Retinal pigment epithelial cell (primary cell): ENCODE results near the gene MYH7B.

Source experiments
- DNase-seq: peaks from one replicate; pipeline ENCODE4 v3.0.0-alpha.2; 2010; ENCODE audit warnings: low read depth
- H3K4me3 ChIP-seq: 2 replicates; pipeline ENCODE4 v1.5.1; 2011; ENCODE audit warnings: mild to moderate bottlenecking, low read length, control low read depth, moderate library complexity
- TF ChIP-seq, protein P1 (sequence below): conservative IDR thresholded peaks from 2 replicates; pipeline ENCODE4 v1.5.1; 2011; ENCODE audit warnings: low read depth, low read length, control low read depth, inconsistent platforms

MYH7B gene

DNA sequence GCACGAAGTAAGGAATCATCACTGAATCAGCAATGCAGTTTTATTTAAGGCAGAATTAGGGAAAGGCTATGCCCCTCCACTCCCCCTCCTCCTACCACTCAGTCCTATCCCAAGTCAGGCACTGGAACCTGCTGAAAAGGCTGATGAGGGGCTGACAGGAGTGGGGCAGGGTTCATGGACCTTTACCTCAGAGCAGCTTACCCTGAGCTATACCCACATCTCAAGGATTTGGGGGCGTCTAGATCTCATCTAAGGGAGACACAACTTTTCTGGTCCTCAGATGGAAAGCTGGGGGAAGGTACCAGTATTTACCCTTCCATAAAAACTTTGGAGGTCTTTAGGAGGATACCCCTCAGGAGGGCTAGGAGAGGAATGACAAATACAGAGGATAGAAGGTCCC, 27.3 kb upstream of the MYH7B start:
- no peak for DNase-seq
- TF ChIP-seq, protein P1, sequence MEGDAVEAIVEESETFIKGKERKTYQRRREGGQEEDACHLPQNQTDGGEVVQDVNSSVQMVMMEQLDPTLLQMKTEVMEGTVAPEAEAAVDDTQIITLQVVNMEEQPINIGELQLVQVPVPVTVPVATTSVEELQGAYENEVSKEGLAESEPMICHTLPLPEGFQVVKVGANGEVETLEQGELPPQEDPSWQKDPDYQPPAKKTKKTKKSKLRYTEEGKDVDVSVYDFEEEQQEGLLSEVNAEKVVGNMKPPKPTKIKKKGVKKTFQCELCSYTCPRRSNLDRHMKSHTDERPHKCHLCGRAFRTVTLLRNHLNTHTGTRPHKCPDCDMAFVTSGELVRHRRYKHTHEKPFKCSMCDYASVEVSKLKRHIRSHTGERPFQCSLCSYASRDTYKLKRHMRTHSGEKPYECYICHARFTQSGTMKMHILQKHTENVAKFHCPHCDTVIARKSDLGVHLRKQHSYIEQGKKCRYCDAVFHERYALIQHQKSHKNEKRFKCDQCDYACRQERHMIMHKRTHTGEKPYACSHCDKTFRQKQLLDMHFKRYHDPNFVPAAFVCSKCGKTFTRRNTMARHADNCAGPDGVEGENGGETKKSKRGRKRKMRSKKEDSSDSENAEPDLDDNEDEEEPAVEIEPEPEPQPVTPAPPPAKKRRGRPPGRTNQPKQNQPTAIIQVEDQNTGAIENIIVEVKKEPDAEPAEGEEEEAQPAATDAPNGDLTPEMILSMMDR, result no peak
- no peak overlapping the region for H3K4me3 ChIP-seq

DNA sequence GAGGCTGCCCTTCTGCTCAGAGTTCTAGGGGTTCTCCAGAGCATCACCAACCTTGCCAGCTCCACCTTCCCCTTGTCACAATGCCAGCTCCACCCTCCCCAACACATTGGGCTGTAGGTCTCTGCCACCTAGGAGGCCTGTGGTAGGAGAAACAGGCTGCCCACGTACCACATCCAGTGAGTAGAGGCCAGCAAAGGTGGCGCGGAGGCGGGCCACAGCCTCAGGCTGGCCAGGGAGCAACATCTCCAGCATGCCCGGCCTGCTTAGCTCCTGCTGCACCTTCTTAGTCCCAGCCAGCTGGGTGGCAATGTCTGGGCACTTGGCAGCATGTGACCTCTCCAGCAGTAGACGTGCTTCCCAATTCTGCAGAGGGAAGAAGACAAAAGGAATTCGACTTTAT, 23.9 kb upstream of the MYH7B start:
- no peak for DNase-seq
- no peak overlapping the region for H3K4me3 ChIP-seq
- TF ChIP-seq, protein P1, result no peak

DNA sequence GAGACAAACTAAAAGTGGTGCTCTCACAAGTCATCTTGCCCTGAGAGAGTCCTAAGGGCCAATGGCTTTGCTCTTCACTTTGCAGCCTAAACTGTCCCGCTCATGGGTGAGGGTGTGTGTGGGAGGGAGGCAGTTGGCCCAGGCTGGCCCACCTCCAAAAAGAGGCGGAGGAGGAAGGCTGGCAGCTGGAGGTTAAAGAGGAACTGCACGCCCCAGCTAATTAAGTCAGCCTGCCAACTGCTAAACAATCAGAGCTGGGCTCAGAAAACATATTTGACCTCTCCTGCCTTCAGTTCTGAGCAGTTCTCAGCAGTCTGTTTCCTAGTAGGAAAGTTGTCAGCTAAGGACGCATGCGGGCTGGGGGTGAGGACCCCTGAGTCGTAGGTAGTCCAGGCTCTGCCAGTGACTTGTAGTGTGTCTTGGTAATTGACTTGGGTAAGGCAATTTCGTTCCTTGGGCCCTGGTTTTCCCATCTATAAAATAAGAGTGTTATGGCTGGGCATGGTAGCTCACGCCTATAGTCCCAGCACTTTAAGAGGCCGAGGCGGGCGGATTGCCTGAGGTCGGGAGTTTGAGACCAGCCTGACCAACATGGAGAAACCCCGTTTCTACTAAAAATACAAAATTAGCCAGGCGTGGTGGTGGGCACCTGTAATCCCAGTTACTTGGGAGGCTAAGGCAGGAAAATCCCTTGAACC, 17.1 kb upstream of the MYH7B start:
- DNase-seq, result no peak
- H3K4me3 ChIP-seq, result no peak overlapping the region

DNA sequence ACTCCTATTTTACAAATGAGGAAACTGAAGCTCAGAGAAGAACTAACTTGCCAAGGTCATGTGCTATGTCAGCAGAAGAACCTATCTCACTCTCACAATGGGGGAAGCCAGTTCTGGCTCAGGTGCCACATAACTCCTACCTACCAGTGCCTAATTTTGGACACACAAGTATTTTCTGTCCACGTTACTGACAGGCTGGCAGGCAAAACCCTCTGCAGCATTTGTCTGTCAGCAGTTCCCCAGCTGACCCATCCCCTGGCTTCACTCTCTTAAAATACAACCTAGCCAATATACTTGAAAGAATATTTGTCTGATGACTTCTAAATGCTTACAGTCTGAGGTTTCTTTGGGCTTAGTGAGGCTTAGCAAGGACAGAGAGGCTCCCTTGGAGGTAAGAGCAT, 15.6 kb upstream of the MYH7B start:
- TF ChIP-seq, protein P1, result no peak
- DNase-seq, result no peak
- no peak overlapping the region for H3K4me3 ChIP-seq

More for the DNA sequence above, 17.1 kb upstream of the MYH7B start:
- TF ChIP-seq, protein P1, result no peak

DNA sequence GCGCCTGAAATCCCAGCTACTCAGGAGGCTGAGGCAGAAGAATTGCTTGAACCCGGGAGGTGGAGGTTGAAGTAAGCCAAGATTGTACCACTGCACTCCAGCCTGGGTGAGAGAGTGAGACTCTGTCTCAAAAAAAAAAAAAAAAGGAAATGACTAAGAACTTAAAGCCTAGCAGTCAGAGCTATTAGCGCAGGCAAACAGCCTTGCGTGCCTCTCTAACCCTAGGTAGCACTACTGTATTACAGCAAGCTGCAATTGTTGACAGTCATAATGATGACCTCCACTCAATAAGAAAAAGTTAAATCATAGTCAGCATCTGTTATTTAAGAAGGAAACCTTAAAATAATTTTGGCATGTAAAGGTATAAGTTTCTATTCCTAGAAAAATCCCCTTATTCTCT, 14.4 kb upstream of the MYH7B start:
- DNase-seq, result no peak
- H3K4me3 ChIP-seq, result no peak overlapping the region
- TF ChIP-seq, protein P1, result no peak

DNA sequence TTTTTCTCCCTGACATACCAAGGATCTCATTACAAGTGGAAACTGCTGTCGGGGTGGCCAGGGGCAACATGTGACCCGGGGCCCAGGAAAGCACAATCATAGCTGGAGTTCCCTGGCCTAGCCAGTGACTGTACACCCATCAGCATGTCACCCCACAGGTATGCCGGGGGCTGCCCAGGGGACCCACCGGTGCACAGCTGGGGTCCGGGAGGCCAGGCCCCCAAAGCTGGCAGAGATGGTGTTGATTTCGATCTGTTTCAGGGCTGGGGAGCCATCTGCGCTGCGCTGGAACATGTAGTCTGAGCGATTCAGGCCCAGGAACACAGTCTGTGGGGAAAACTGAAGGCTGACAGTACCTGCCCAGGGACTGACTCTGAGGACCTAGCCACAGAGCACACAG, 13.4 kb upstream of the MYH7B start:
- TF ChIP-seq, protein P1, result no peak
- H3K4me3 ChIP-seq, result no peak overlapping the region
- no peak for DNase-seq

DNA sequence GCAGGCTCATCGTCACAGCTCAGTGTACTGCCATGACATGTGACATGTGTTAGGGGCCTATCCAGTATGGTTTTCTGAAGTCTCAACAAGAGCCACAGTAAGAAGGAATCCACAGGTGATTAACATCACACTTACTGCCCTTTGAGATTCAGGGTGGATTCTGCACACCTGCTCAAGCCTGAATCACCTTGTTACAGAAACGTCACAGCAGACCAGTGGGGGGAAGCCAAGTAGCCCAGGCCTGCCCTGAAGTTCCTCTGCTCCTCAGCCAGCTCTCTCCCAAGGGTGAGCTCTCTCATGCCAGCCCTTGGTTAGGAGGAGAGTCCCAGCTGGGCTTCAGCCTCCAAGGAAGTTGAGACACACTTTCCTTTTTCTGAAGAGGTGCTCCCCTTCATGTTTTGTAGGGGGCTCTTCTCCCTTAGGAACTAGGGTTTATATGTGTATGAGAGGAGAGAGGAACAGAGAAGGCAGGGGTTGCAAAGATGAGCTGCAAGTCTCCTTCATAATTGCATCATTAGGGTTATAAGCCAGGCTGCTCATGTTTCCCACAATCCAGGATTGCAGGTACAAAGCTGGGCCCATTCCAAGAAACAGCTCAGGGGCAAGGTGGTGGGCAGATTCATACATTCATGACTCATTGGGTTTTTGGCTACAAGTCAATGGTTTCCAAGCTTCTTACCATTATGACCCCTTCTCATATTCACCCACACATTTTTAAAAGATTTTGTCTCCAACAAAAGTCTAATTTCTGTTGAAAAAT, 11.7 kb upstream of the MYH7B start:
- H3K4me3 ChIP-seq, result no peak overlapping the region
- DNase-seq, result no peak
- TF ChIP-seq, protein P1, result no peak
